ENCODE data around the gene MRPL48.

DNA sequence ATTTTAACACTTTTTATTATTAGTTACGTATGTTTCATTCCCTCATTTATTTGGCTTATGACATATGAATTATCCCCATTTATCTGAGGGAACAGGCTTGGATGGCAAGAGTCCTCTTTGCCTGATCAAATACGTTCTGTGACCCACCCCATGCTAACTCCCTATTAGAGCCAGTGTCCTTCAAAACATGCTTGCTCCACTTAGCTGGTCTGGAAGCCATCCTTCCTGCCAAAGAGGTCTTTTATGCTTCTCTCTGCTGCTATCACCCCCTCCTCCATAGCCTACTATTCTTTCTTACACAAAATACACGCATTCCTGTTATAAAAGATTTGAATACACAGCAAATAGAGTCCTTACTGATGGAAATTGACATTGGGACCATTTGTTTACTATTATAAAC is 82.6 kb downstream of the MRPL48 start:
- no peak for TF ChIP-seq TBP (IDR thresholded peaks at IDR 0.05; ENCODE audit: low read depth, low read length)
- TF ChIP-seq PHF8 (conservative IDR thresholded peaks at IDR 0.05; ENCODE audit: low read depth, low read length) = no peak
- no peak for TF ChIP-seq GABPA (IDR thresholded peaks at IDR 0.05; ENCODE audit: borderline replicate concordance, insufficient read depth, low read length)
